GM12878 (cell line): Measurements from ENCODE around the gene CTCFL. TPM values are rescaled to one million over a fixed set of nuclear protein-coding genes. Genes with fewer than 3 reads are reported as not detected.

Source experiments
- ATF2 ChIP-seq: IDR thresholded peaks from 2 replicates; pipeline ENCODE4 v1.6.1; 2012; ENCODE audit warnings: low read length, inconsistent platforms
- CBFB ChIP-seq: IDR thresholded peaks from 2 replicates; pipeline ENCODE4 v1.6.1; 2016; ENCODE audit warnings: antibody characterized with exemption, low read depth
- CBX5 ChIP-seq: sonication (generic); IDR thresholded peaks from 2 replicates; pipeline ENCODE4 v1.6.1; 2016; ENCODE audit warnings: low read depth, moderate library complexity, mild to moderate bottlenecking, inconsistent platforms
- CREB1 ChIP-seq: IDR thresholded peaks from 2 replicates; pipeline ENCODE4 v1.6.1; 2012; ENCODE audit warnings: low read depth, mild to moderate bottlenecking, inconsistent platforms
- ETV6 ChIP-seq, 2 experiments: fragments of 450-650 bp in 1 of 2; IDR thresholded peaks in 1 of 2; conservative IDR thresholded peaks in 1 of 2; 2 replicates each; pipeline ENCODE4 v1.6.1; 2014; ENCODE audit warnings: antibody characterized with exemption in 1 of 2, borderline replicate concordance in 1 of 2, low read depth in 1 of 2, mild to moderate bottlenecking in 1 of 2, moderate library complexity in 1 of 2
- IKZF1 ChIP-seq: fragments of 450-650 bp; conservative IDR thresholded peaks from 2 replicates; pipeline ENCODE4 v1.6.1; 2017; ENCODE audit warnings: antibody characterized with exemption, mild to moderate bottlenecking
- IRF4 ChIP-seq: IDR thresholded peaks from 2 replicates; pipeline ENCODE4 v1.6.1; 2011; ENCODE audit warnings: low read depth, low read length
- JUNB ChIP-seq: IDR thresholded peaks from 2 replicates; pipeline ENCODE4 v1.6.1; 2016; ENCODE audit warnings: antibody characterized with exemption, mild to moderate bottlenecking
- JUND ChIP-seq: IDR thresholded peaks from 2 replicates; pipeline ENCODE4 v1.6.1; 2012; ENCODE audit warnings: low read depth, mild to moderate bottlenecking, low read length, improper control_type of control experiment, moderate library complexity
- MEF2A ChIP-seq: IDR thresholded peaks from 2 replicates; pipeline ENCODE4 v1.6.1; 2011; ENCODE audit warnings: low read depth, mild to moderate bottlenecking, low read length, moderate library complexity; ENCODE audit not compliant: insufficient read depth
- MTA3 ChIP-seq: IDR thresholded peaks from 2 replicates; pipeline ENCODE4 v1.6.1; 2012; ENCODE audit warnings: low read length, inconsistent platforms, borderline replicate concordance
- NBN ChIP-seq: fragments of 450-650 bp; IDR thresholded peaks from 2 replicates; pipeline ENCODE4 v1.6.1; 2016
- NFIC ChIP-seq: IDR thresholded peaks from 2 replicates; pipeline ENCODE4 v1.6.1; 2012; ENCODE audit warnings: low read depth, mild to moderate bottlenecking, inconsistent platforms, low read length, moderate library complexity
- NR2C1 ChIP-seq: fragments of 450-650 bp; IDR thresholded peaks from 2 replicates; pipeline ENCODE4 v1.6.1; 2017; ENCODE audit warnings: antibody characterized with exemption, mild to moderate bottlenecking, moderate library complexity
- POLR2A ChIP-seq: IDR thresholded peaks from 2 replicates; pipeline ENCODE4 v1.6.1; 2011; ENCODE audit warnings: low read depth, mild to moderate bottlenecking, low read length
- POLR2AphosphoS5 ChIP-seq: IDR thresholded peaks from 2 replicates; pipeline ENCODE4 v1.6.1; 2011; ENCODE audit warnings: mild to moderate bottlenecking, low read length, inconsistent platforms
- SMAD5 ChIP-seq: IDR thresholded peaks from 2 replicates; pipeline ENCODE4 v1.6.1; 2016; ENCODE audit warnings: antibody characterized with exemption, low read depth
- STAT1 ChIP-seq: fragments of 450-650 bp; conservative IDR thresholded peaks from 2 replicates; pipeline ENCODE4 v1.6.1; 2014; ENCODE audit warnings: antibody characterized with exemption, mild to moderate bottlenecking
- ZBED1 ChIP-seq: IDR thresholded peaks from 2 replicates; pipeline ENCODE4 v1.6.1; 2016; ENCODE audit warnings: borderline replicate concordance
- ZNF207 ChIP-seq: fragments of 450-650 bp; IDR thresholded peaks from 2 replicates; pipeline ENCODE4 v1.6.1; 2014; ENCODE audit warnings: antibody characterized with exemption, mild to moderate bottlenecking, borderline replicate concordance
- ZNF217 ChIP-seq: fragments of 450-650 bp; IDR thresholded peaks from 2 replicates; pipeline ENCODE4 v1.6.1; 2017; ENCODE audit warnings: antibody characterized with exemption, mild to moderate bottlenecking
- ZNF592 ChIP-seq: fragments of 450-650 bp; IDR thresholded peaks from 2 replicates; pipeline ENCODE4 v1.6.1; 2017; ENCODE audit warnings: mild to moderate bottlenecking, moderate library complexity
- polyA plus RNA-seq, 11 experiments: library from polyadenylated mRNA; depleted of rRNA in 4 of 11; unstranded in 6 of 11; stranded (reverse) in 5 of 11; fragments of >200 nt; fragmentation: Nextera tagmentation in 4 of 11; fragmentation: Illumina TruSeq in 1 of 11; extraction: Ambion mirVana in 4 of 11; extraction: Trizol in 1 of 11; gene quantifications; 1 replicate in 1 of 11; 2 replicates in 10 of 11; pipeline versions ENCODE4 v1.2.1 to v1.2.3, GENCODE V29; 2011 to 2016; ENCODE audit warnings: inconsistent platforms in 2 of 11, missing spikeins in 2 of 11, low read depth in 1 of 11
- total RNA-seq, 4 experiments: library from RNA; depleted of rRNA in 3 of 4; stranded (reverse); fragments of >200 nt in 3 of 4; fragmentation: Illumina TruSeq in 1 of 4; extraction: Trizol in 1 of 4; gene quantifications; 2 replicates each; pipeline versions ENCODE4 v1.2.1 to v1.2.3, GENCODE V29; 2013 to 2021
- TF ChIP-seq, protein P1 (sequence below): fragments of 450-650 bp; formaldehyde crosslinking; IDR thresholded peaks from 2 replicates; pipeline ENCODE4 v1.4.0; 2020; ENCODE audit warnings: mild to moderate bottlenecking, moderate library complexity

The CTCFL gene
- total and polyA plus RNA-seq, 10 of the 15 experiments (the other 5 are each of a cell fraction or from before 2014, with no cell fraction given), result 0.06 to 0.20 (median 0.11) TPM; not detected in 4

DNA sequence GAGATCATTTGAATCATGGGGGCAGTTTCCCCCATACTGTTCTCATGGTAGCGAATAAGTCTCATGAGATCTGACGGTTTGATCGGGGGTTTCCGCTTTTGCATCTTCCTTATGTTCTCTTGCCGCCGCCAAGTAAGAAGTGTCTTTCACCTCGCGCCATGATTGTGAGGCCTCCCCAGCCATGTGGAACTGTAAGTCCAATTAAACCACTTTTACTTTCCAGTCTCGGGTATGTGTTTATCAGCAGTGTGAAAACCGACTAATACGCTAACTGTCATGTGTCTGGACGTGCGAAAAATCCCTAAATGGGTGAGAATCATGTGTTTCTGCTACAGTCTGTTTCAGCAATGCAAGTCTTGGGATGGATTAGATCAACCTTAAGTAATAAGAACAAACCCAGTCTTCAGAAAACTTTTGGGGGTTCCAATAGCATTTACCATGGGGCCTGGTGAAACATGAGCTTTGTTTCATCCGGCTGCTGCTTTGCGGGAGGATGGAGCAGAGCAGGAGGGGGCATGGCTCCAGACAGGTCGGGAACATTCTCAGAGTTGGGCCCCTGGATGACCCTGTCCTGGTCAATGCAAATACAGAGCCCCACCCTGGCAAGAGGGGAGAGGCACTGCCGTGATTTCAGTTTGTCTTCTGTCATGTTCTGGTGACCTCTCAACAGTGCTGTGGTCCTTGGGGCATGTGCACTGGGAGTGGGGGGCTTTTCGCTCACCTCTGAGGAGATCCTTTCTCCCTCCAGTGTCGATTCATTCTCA is 41.5 kb downstream of the CTCFL start (continued):
- TF ChIP-seq CBX5 (peak; percentile 64; the same call in 1 of the 2 replicates), NBN (peak; percentile 96), MTA3 (no peak), ETV6 (conservative IDR thresholded peaks at IDR 0.05 in 1 of 2, IDR thresholded peaks at IDR 0.05 in 1 of 2; ENCODE audit: borderline replicate concordance in 1 of 2, low read depth in 1 of 2) (peak in 1 of 2 experiments; percentile 88; a peak in 2 of 4 replicates), POLR2A (no peak), POLR2AphosphoS5 (no peak), ATF2 (peak; percentile 94), ZNF207 (no peak), MEF2A (0 out of 2 replicates have a peak, but pooled peaks have one; percentile 42), IRF4 (peak; percentile 48; the same call in 1 of the 2 replicates), NR2C1 (no peak), IKZF1 (peak; percentile 89), JUNB (peak; percentile 48), STAT1 (no peak), ZNF592 (no peak; the same call in none of the 2 replicates), CREB1 (peak; percentile 8; the same call in 1 of the 2 replicates), ZBED1 (peak; percentile 66; the same call in 1 of the 2 replicates), SMAD5 (no peak), NFIC (peak; percentile 49; the same call in 1 of the 2 replicates), ZNF217 (no peak), JUND (peak; percentile 32; the same call in 1 of the 2 replicates), CBFB (peak; percentile 44; the same call in 1 of the 2 replicates)
- TF ChIP-seq, protein P1, sequence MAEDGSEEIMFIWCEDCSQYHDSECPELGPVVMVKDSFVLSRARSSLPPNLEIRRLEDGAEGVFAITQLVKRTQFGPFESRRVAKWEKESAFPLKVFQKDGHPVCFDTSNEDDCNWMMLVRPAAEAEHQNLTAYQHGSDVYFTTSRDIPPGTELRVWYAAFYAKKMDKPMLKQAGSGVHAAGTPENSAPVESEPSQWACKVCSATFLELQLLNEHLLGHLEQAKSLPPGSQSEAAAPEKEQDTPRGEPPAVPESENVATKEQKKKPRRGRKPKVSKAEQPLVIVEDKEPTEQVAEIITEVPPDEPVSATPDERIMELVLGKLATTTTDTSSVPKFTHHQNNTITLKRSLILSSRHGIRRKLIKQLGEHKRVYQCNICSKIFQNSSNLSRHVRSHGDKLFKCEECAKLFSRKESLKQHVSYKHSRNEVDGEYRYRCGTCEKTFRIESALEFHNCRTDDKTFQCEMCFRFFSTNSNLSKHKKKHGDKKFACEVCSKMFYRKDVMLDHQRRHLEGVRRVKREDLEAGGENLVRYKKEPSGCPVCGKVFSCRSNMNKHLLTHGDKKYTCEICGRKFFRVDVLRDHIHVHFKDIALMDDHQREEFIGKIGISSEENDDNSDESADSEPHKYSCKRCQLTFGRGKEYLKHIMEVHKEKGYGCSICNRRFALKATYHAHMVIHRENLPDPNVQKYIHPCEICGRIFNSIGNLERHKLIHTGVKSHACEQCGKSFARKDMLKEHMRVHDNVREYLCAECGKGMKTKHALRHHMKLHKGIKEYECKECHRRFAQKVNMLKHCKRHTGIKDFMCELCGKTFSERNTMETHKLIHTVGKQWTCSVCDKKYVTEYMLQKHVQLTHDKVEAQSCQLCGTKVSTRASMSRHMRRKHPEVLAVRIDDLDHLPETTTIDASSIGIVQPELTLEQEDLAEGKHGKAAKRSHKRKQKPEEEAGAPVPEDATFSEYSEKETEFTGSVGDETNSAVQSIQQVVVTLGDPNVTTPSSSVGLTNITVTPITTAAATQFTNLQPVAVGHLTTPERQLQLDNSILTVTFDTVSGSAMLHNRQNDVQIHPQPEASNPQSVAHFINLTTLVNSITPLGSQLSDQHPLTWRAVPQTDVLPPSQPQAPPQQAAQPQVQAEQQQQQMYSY, result no peak
